DOHH2 (cell line): ENCODE data around the gene SLC38A6.

Experiments used
- H3F3A ChIP-seq: fragments of 200-600 bp; sonication (generic), shearing (Covaris generic); 2 replicates; pipeline ENCODE4 v1.6.0; 2016; ENCODE audit warnings: antibody characterized with exemption, mild to moderate bottlenecking; ENCODE audit not compliant: control insufficient read depth, insufficient read depth
- H3K27ac ChIP-seq: fragments of 200-600 bp; sonication (generic); 2 replicates; pipeline ENCODE4 v1.5.1; 2014; ENCODE audit warnings: low read depth, mild to moderate bottlenecking, low read length, moderate library complexity
- H3K27me3 ChIP-seq: fragments of 200-600 bp; sonication (generic); 2 replicates; pipeline ENCODE4 v1.6.1; 2014; ENCODE audit warnings: mild to moderate bottlenecking, low read length, mixed read lengths; ENCODE audit not compliant: control insufficient read depth
- H3K36me3 ChIP-seq: fragments of 200-600 bp; sonication (generic); 2 replicates; pipeline ENCODE4 v1.6.1; 2014; ENCODE audit warnings: mild to moderate bottlenecking, low read length, moderate library complexity, mixed read lengths; ENCODE audit not compliant: control insufficient read depth
- H3K4me1 ChIP-seq: fragments of 200-600 bp; sonication (generic); 2 replicates; pipeline ENCODE4 v1.6.1; 2014; ENCODE audit warnings: mild to moderate bottlenecking, low read length, mixed read lengths; ENCODE audit not compliant: control insufficient read depth
- H3K4me2 ChIP-seq: fragments of 200-600 bp; sonication (generic); 2 replicates; pipeline ENCODE4 v1.6.0; 2014; ENCODE audit warnings: mild to moderate bottlenecking, low read length, moderate library complexity
- H3K4me3 ChIP-seq: fragments of 200-600 bp; sonication (generic); 2 replicates; pipeline ENCODE4 v1.5.1; 2014; ENCODE audit warnings: mild to moderate bottlenecking, low read length, mixed read lengths
- H3K79me2 ChIP-seq: fragments of 200-600 bp; sonication (generic); 2 replicates; pipeline ENCODE4 v1.6.1; 2014; ENCODE audit warnings: mild to moderate bottlenecking, low read length, mixed read lengths; ENCODE audit not compliant: control insufficient read depth
- H3K9me2 ChIP-seq: fragments of 200-600 bp; sonication (generic); replicated peaks from 2 replicates; pipeline ENCODE4 v1.6.1; 2014; ENCODE audit warnings: mild to moderate bottlenecking, low read length, mixed read lengths; ENCODE audit not compliant: control insufficient read depth
- H3K9me3 ChIP-seq: fragments of 200-600 bp; sonication (generic); 2 replicates; pipeline ENCODE4 v1.6.1; 2014; ENCODE audit warnings: antibody characterized with exemption, low read length, mixed read lengths; ENCODE audit not compliant: control insufficient read depth, insufficient read depth
- H4K20me1 ChIP-seq: fragments of 200-600 bp; sonication (generic); 2 replicates; pipeline ENCODE4 v1.6.0; 2014; ENCODE audit warnings: low read depth, mild to moderate bottlenecking, antibody characterized with exemption, low read length, moderate library complexity; ENCODE audit not compliant: control insufficient read depth, insufficient read depth
- CTCF ChIP-seq: fragments of 200-600 bp; sonication (generic); IDR thresholded peaks from one replicate; pipeline ENCODE4 v1.5.1; 2014; ENCODE audit warnings: antibody characterized with exemption, mild to moderate bottlenecking, low read depth, low read length; ENCODE audit not compliant: poor library complexity, severe bottlenecking
- EZH2phosphoT487 ChIP-seq: fragments of 200-600 bp; sonication (generic); IDR thresholded peaks from 2 replicates; pipeline ENCODE4 v1.6.1; 2017; ENCODE audit warnings: borderline replicate concordance, mild to moderate bottlenecking, antibody characterized with exemption, low read length, moderate library complexity, mixed read lengths

Gene SLC38A6

GRCh38 chr14:60943637-60944032 lies 37.4 kb upstream of the SLC38A6 start:
- Histone ChIP-seq H3K4me3 (no peak overlapping the region), H3K4me2 (no peak overlapping the region), H3K9me3 (no peaks in the 10 kb centered on the region), H3K9me2 (no peaks in the 10 kb centered on the region), H3K27me3 (no peaks in the 10 kb centered on the region), H3K36me3 (no peaks in the 10 kb centered on the region), H3K27ac (no peak overlapping the region), H3K4me1 (no peaks in the 10 kb centered on the region), H3K79me2 (no peaks in the 10 kb centered on the region), H4K20me1 (no peaks in the 10 kb centered on the region), H3F3A (no peaks in the 10 kb centered on the region)
- TF ChIP-seq CTCF (no peak), EZH2phosphoT487 (no peak)

- no peaks in the 10 kb centered on the region for H3F3A ChIP-seq
- H3K79me2 ChIP-seq = no peaks in the 10 kb centered on the region
- H3K27me3 ChIP-seq = no peaks in the 10 kb centered on the region
- H3K9me3 ChIP-seq = no peaks in the 10 kb centered on the region
- TF ChIP-seq EZH2phosphoT487 (no peak), CTCF (no peak)
- H3K4me1 ChIP-seq = no peaks in the 10 kb centered on the region
- no peak overlapping the region for H3K4me2 ChIP-seq
- no peaks in the 10 kb centered on the region for H3K9me2 ChIP-seq
- H3K4me3 ChIP-seq = no peak overlapping the region
- no peaks in the 10 kb centered on the region for H4K20me1 ChIP-seq
- no peaks in the 10 kb centered on the region for H3K36me3 ChIP-seq
- H3K27ac ChIP-seq = no peak overlapping the region
Observed at GRCh38 chr14:60944204-60944603, 36.8 kb upstream of the SLC38A6 start.

- Histone ChIP-seq H3K4me1 (no peaks in the 10 kb centered on the region), H4K20me1 (no peaks in the 10 kb centered on the region), H3K36me3 (no peaks in the 10 kb centered on the region), H3K4me3 (no peak overlapping the region), H3F3A (no peaks in the 10 kb centered on the region), H3K4me2 (no peak overlapping the region), H3K79me2 (no peaks in the 10 kb centered on the region), H3K27ac (no peak overlapping the region), H3K9me2 (no peaks in the 10 kb centered on the region), H3K27me3 (no peaks in the 10 kb centered on the region), H3K9me3 (no peaks in the 10 kb centered on the region)
- no peak for TF ChIP-seq CTCF
- no peak for TF ChIP-seq EZH2phosphoT487
Observed at GRCh38 chr14:60945984-60946383, 35.1 kb upstream of the SLC38A6 start.

- Histone ChIP-seq H3K27ac (no peak overlapping the region), H3K4me2 (no peak overlapping the region), H3K27me3 (no peaks in the 10 kb centered on the region), H3K4me3 (no peak overlapping the region), H3K79me2 (no peaks in the 10 kb centered on the region), H4K20me1 (no peaks in the 10 kb centered on the region), H3K9me2 (no peaks in the 10 kb centered on the region), H3K36me3 (no peaks in the 10 kb centered on the region), H3K4me1 (no peaks in the 10 kb centered on the region), H3F3A (no peaks in the 10 kb centered on the region), H3K9me3 (no peaks in the 10 kb centered on the region)
- TF ChIP-seq CTCF (no peak), EZH2phosphoT487 (no peak)
Observed at GRCh38 chr14:60946773-60947172, 34.3 kb upstream of the SLC38A6 start.
